ENCODE measurements around the gene MTERF2.
A peak's percentile ranks its signal among the peaks of the same experiment; 100 is the strongest.

Gene MTERF2

DNA sequence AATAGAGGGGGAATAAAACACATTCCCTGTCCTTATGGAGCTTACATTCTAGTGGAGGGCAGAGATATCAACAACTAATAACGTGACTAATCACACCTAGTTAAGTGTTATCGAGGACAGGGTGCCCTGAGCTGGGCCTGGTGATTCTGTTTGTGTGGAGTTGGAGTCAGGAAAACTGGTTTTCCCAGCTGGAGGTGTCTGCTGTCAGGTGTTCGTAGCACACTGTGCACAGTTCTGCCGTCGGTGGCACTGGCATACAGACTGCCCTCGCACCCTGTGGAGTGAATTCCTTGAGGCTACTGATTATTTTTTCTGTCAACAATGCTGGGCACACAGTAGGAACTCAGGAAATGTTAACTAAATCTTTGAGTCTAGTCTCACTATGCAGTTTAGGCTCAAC, 900 bp upstream of the MTERF2 start:
- no peak for DNase-seq

DNA sequence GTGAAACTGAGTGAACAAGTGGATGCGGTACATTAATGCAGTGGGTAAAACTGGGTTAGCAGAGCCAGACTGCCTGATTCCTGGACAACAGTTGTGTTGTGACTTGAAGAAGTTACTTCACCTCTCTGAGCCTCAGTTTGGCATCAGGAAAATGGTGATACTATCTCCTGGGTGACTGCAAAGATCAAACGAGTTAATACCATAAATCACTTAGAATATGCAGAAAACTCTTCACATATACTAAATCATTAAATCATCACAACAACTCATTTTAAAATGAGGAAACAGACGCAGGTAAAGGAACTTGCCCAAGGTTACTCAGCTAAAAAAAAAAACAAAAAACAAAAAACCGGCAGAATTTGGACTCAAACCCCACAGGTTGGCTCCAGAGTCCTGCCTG, 811 bp downstream of the MTERF2 start:
- no peak for DNase-seq

DNA sequence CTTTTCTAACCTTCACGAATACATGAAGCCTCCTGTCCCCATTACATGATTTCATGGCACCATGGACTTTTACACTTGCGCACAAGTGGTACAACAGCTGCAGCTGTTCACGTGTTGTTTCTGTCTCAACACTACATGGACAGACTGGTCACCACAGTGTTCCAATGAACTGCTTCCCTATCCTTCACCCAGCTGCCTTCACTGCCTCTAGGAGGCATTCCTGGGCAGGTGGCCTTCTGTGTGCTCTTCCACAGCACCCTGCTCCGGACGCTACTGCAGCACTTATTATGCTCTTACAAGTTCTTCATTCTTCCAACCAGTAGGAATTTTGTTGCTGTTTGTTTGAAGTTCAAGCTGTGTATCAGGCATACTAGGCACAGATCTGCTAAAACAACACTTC, 1.5 kb downstream of the MTERF2 start:
- DNase-seq: no peak

DNA sequence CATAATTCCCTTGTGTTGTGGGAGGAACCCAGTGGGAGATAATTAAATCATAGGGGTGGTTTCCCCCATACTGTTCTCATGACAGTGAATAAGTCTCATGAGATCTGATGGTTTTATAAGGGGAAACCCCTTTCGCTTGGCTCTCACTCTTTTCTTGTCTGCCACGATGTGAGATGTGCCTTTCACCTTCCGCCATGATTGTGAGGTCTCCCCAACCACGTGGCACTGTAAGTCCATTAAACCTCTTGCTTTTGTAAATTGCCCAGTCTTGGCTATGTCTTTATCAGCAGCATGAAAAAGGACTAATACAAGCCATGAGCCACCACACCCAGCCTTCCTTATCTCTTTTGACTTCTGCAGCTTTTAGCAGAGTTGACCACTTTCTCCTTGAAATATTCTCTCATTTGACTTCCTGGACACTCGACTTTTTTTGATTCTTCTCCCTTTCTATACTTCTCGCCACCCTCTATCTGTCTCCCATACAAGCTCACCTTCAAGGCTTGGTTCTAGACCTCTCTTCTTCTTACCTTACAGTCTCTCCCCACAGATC, 2.3 kb downstream of the MTERF2 start:
- no peak for DNase-seq

DNA sequence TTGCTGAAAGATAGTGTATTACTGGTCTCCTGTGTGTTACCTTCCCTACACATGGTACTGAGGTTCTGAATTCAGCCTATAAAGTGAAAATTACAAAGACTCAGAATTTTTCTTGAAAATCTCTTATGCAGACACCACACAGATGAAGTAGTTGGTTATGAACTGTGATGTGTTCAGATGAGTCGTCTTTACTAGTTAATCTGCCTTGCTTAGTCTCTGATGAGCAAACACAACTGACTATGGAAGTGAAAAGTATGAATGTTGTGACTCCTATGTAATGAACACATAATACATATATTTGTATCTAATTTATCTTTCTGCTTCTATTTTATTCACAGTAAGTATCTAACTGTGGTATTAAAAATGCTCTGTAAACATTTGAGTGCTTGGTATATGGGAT, 4.7 kb downstream of the MTERF2 start:
- DNase-seq: no peak

DNA sequence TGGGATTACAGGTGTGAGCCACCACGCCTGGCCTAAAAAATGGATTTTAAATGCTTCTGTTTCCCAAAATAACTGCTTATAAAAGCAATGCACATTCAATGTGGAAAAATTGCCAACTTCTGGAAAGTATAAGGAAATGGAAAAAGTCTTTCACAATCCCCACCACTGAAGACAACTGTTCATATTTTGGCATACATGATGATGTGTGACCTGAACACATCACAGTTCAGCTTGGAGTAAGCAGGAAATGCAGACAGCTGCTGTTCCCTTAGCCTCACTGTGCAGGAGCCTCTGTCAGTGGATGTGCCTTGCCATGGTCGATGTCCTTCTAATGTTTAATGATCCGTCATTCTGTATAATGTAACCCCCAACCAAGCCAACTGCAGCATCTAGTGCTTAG, 5.2 kb downstream of the MTERF2 start:
- DNase-seq: no peak

DNA sequence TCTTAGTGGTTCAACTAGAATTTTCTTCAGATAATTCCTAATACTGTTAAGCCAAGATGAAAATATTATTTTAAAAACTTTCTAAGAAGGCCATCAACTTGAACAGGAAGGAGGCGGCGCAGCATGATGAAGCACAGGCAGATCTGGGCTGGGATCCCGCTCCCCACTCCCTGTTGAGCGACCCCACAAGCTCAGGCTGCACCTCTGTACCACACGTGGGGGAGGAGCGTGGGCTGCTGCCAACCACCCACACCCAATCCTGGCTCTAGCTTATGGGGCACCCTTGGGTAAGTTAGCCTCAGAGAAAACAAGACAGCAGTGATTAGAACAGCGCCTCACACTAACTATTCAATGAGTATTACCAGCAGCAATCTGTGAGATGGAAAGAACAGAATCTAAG, 6.0 kb downstream of the MTERF2 start:
- DNase-seq: no peak

DNA sequence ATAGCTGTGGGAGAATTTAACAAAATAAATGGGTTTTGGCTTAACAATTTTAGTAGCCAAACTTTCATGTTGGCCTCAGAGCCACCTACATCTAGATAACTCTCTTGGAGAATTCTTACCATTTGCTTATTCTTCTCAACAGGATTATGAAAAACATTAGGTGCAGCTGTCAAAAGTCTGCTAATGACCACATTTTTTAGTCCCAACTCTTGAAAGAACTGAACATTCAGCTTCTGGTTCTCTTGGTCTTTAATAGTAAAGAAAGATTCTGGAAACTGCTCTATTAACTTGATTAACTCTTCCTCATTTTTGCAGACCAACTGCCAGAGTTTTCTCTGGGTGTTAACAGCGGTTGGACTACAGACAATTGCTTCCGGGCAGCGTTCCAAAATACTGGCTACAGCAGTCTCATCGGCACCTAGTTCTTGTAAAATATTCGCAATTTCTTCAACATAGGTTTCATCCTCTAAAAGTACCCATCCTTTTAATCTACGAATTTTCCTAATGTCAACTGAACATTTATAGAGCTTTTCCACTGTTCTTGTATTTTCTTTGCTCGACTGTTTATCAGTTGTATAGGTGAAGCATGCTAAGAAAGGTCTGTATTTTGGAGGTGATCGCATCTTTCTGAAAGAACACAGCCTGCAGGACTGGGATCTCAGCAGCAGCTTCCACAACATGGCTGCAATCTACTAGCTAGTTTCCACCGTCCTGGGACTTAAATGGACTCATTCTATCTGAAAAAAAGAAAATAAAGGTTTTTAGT, 8.7 kb downstream of the MTERF2 start:
- no peak for DNase-seq

DNA sequence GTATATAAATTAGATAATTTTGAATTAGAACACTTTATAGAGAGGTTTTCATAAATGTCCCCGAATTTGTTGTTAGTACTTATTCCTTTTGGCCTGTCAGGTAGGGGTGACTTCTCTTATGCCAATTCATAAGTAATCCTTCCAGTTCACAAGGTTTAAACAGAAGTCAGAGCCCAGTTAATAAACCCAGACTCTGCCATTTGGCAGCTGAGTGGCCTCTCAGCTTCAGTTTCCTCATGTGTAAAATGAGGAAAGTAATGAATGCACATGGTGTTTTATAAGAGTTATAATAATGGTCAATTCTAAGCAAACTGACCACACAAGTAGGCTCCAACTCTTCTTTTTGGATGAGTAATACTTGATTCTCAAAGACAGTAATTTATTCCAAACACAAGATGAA, 10.3 kb downstream of the MTERF2 start:
- DNase-seq: no peak

DNA sequence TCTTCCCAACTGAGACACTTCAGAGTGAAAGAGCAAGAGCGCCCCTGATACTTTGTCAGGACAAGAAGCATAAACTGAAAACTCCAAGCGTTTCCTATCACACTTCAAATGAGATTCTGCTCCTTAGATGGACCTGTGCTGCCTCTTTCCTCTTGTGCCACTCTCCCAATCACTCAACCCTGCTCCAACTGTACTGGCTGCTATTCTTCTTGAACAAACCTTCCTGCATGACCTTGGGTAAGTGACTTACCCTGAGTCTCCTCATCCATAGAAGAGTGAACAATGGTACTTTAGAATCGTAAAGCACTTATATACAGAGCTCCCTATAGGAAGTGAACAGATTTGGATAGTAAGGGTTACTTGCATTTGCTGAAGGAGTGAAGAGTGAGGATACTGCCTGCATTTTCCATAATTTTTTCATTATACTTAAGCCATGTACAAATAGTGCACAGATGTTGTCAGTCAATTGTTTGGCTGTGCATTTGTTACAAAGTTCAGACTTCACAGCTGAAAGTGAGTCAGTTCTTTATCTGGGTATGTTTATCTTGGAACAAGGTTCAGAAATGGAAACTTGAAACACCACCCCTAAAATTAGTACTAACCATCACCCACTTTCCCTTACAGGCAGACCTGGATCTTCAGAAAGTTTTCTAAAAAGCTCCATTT, 10.8 kb downstream of the MTERF2 start:
- no peak for DNase-seq

DNA sequence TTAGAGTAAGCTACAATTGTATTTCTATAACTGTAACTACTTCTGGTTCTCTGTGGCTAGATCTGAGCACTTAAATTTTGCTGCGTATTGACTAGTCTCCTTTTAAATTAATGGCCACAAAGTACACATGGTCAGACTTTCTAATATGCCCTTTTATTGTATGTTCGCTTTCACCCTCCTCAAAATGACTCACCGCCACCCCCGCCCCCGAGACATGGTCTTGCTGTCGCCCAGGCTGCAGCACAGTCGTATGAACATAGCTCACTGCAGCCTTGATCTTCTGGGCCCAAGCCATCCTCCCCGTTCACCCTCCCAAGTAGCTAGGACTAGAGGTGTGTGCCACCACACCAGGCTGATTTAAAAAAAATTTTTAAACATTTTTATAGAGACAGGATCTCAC, 11.8 kb downstream of the MTERF2 start:
- DNase-seq: no peak

DNA sequence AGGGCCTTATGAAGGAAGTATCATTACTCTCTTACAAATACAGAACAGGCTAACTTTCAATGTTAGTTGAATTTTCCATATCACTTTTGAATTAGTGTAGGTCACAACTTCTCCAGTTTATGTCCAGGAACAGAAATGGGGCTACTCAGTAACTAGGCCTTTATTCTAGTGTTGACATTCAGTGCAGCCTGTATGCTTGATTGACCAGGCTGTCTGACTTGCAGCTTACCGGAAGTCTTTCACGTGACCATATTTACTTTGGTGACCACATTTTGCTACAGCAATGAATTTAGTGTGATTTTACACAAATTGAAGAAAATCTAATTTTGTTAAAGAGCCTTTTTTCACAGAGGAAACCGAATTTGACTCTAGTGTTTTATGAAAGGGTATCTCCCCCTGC, 12.4 kb downstream of the MTERF2 start:
- no peak for DNase-seq

DNA sequence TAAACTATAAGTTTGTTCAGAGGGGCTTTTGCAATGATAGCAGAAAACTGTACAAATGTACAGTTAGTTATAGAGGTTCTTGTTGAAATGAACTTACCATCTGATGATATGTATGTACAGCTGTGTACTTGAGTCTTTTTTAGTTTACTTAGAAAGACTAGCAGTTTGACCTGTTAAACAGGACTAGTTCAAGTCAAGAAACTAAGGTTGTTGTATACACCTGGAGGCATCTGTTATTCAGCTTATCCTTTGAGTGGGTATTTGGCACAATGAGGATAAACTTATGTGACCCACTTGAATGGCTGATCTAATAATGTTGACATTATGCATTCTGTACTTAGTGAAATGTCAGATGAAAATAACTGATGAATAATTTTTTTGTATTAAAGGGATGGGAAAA, 13.4 kb downstream of the MTERF2 start:
- DNase-seq: no peak

DNA sequence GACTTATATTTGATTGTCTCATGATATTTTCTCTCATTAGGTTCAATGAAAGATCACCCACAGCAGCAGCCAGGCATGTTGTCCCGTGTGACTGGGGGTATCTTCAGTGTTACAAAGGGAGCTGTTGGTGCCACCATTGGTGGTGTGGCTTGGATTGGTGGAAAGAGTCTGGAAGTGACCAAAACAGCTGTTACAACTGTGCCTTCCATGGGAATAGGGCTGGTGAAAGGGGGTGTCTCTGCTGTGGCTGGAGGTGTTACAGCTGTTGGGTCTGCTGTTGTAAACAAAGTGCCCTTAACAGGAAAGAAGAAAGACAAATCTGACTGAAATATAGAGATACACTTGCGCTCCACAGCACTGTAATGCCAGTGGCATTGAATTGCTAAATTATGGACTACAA, 15.9 kb downstream of the MTERF2 start:
- no peak for DNase-seq

DNA sequence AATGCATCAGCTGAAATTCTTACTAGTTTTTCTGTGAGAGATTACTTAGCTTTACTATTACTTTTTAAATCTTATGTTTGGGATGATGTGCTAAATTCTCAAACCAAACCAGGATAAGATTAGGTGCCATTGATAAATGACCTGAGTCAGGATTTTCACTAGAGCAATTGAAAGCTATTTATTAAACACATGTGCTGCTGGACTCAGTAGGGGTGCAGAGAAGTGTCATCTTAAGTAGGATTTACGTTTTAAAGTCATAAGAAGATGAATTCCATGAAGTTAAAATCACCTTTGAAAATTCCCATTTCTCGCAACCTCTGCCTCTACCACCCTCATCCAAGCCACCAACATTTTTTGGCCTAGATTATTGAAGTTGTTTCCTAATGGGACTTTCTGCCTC, 22.4 kb downstream of the MTERF2 start:
- no peak for DNase-seq

DNA sequence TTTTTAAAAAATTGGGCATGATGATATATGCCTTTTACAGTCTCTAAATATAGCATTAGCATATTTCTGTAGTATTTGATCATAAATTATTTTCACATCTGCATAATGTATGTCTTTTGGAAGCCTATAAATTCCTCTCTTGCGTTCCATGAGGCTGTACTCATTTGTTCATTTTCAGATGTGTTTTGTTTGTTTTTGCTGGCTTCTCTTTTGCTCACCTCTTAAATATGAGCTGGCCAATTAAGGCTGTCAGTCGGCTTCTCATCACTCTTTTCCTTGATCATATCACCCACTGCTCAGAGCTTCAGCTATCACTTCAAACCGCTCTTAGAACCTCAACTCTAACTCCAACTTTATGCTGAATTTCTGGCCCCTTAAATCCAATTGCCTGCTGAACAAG, 24.7 kb downstream of the MTERF2 start:
- DNase-seq: no peak

DNA sequence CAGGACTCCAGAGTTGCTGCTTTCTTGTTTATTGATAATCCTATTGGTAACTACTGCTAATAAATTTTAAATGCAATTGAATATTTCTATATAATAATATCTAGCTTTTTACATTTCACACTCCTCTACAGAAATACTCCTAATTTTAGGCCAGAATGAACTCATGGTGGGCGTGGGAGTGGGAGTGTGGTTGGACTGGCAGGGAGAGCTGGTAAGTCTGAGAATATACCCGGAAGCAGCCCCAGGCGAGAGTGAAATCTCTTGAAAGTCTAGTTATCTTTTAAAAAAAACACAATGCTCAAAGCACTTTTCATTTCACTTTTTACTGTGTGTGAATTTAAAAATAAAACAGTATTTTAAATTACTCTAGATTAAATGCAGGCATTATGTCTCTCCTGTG, 26.5 kb downstream of the MTERF2 start:
- no peak for DNase-seq

DNA sequence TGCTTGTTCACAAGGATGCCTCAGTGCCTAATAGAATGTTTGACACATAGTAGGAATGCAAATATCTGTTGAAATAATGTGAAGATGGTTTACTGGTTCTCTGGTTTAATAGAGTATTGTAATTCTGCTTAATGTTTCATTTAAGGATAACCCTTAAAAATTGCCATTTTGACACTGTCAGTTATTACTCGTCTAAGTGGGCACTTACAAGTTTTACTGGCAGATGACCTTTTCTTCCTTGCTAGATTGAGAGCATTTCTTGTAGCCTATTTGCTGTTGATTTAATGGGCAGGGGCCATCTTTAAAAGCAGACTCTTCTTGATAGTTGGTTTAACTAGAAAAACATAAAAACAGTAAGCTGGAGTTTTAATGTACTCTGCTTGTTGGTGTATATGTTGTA, 29.4 kb downstream of the MTERF2 start:
- no peak for DNase-seq

DNA sequence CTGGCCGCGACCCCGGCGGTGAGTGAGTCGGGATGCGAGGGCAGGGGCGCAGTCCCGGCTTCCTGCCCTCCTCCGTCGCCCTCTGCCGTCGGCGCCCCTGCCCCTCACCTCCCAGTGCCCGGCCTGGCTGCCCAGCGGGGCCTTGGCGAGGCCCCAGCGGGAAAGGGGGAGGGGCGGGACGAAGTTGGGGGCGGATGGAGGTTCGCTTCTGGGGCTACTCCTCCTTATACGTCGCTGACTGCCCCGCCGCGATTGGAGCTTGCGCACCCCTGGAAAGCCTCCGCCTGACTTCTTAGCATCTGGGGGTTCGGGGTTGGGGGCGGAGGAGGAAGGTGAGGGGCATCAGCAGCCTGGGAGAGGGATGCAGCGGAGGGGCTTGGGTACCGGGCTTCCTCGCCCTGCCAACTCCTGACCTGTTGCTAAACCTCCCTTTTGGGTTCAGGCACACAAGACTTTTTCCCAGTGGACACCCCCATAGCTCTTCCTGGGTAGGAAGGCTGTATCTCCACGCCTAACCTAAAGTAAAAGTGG, 30.8 kb downstream of the MTERF2 start:
- no peak for DNase-seq

DNA sequence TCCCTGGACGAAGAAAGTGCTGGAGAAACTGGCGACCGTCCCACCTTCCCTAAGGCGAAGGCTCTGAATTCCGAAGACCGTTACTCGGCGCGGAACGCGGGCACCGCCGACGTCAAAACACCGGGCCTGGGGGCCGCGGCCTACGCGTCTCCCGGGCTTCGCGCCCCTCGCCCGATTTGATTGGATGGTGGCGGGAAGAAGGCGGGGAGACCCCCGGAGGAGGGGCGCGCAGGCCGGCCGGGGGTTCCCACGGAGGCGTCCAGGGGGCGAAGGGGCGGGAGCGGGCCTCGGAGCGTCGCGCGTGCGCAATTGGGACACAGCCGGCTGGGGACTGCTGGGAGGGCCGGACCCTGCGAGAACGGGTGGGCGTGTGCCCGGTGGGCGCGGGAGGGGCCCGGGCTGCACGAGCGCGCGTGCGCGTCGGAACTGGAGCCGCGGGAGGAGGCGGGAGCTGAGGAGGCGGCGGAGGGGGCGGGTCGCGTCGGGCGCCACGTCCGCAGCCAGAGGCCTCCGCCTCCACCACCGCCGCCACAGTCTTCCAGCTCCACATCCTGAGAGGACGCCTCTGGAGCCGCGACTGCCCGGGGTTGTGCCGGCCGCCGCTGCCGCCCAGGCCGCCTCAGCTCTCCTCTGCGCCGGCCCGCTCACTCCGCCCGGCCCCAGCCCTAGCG, 31.4 kb downstream of the MTERF2 start, which contains the start of gene TMEM263:
TSS of gene TMEM263 (plus strand) at position 531 of the 671 bp plus-strand sequence. CDS start 11,210 bp downstream, outside the sequence.
- DNase-seq: peak; percentile 80

DNA sequence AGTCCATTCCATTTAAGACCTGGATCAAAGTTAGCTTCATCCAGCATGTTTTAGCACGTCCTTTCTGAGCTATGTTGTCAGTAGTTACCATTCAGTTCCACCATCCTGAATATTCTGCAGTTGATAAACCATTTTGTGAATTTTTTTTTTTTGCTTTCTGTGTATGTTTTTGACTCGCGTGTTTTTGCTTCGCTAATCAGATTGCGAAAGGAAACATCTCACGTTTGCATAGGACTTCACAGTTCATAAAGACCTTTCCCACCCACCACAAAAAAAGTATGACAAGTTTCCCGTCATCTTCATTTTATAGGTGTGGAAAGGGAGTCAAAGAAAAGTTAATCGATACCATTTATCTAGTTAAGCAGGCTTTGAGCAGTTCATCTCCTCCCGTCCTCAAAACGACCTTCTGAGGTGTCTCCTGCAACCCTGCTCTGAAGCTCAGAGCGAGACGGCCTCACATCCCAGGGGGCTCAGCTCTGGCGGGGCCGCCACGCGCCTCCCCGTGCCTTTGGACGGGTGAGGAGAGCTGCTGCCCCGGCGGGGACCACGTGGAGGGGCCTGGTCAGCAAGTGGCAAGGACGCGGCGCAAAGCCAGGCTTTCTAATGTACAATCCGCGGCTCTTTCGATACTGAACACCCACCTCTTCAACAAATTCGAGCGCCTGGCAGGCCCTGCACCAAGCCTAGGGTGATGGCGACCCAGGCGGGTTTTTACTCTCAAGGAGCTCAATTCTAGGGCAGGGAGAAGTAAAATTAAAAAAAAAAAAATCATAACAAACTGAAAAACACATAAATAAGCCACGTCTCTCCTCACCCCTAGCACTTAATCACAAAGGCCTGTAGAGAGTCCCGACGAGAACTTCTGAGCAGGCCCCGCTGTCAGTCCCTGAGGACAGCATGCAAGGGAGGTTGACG, 32.2 kb downstream of the MTERF2 start:
- no peak for DNase-seq

All from GOT3 (cell line).